ENCODE measurements around the gene C6orf89. TPM values are rescaled to one million over a fixed set of nuclear protein-coding genes. Genes with fewer than 3 reads are reported as not detected.

C6orf89 gene
- total and polyA plus RNA-seq, 11 donors, result 34.0 to 86.2 (median 71.4) TPM

- peak in 1 of 5 donors; percentile 28 for DNase-seq
- Histone ChIP-seq H3K4me3 (peak overlapping the region in 2 of 12 donors; percentile 61 to 74), H3K9me3 (no peaks in the 10 kb centered on the region), H3K27ac (peak overlapping the region in 5 of 12 donors; percentile 31 to 91 (median 83)), H3K4me1 (peaks cover 4 to 55% (median 18%) of the 10 kb centered on the region in 12 donors), H3K36me3 (no peaks in the 10 kb centered on the region), H3K27me3 (peaks cover 0 to 24% (median 0%) of the 10 kb centered on the region in 9 donors)
- ATAC-seq, result no peak
- intact Hi-C loops (cut with DNase I), result no loop called here
- WGBS, 4 donors, result 87 to 95% (median 93%) methylated on average over 6 of the region's 6 CpGs
- TF ChIP-seq POLR2A (IDR thresholded peaks at IDR 0.05) (no peak), CTCF (IDR thresholded peaks at IDR 0.05) (no peak)
Observed at GRCh38 chr6:36837686-36838085, 48.1 kb upstream of the C6orf89 start.

GRCh38 chr6:36838896-36839748, 46.6 kb upstream of the C6orf89 start, which contains the start of gene CPNE5:
CPNE5 (minus strand) TSS chr6:36839444; CDS start chr6:36839377, 67 bp downstream.
- intact Hi-C loops (cut with DNase I), result no loop called here
- DNase-seq, result peak; percentile 43 to 76 (median 59)
- Histone ChIP-seq H3K4me3 (peak within 1 kb of the TSS; percentile 33 to 76 (median 60)), H3K36me3 (no peaks in the 10 kb centered on the region), H3K27ac (peak within 1 kb of the TSS; percentile 65 to 91 (median 75)), H3K4me1 (peaks cover 4 to 62% (median 18%) of the 10 kb centered on the region in 12 donors), H3K9me3 (no peaks in the 10 kb centered on the region), H3K27me3 (peaks cover 0 to 24% (median 0%) of the 10 kb centered on the region in 9 donors)
- TF ChIP-seq POLR2A (IDR thresholded peaks at IDR 0.05), result no peak
- no peak for TF ChIP-seq CTCF (IDR thresholded peaks at IDR 0.05)
- WGBS, 4 donors, result 8 to 17% (median 11%) methylated on average over 27 to 57 of the region's 57 CpGs
- peak in 3 of 4 donors; percentile 4 to 14 (median 11) for ATAC-seq

GRCh38 chr6:36839749-36840431, 45.9 kb upstream of the C6orf89 start:
- peak; percentile 59 to 80 (median 75) for DNase-seq
- peak in 3 of 4 donors; percentile 6 to 43 (median 24) for ATAC-seq
- Histone ChIP-seq H3K27me3 (peaks cover 0 to 24% (median 0%) of the 10 kb centered on the region in 9 donors), H3K36me3 (no peaks in the 10 kb centered on the region), H3K9me3 (no peaks in the 10 kb centered on the region), H3K27ac (peak overlapping the region; percentile 65 to 91 (median 75)), H3K4me3 (peak overlapping the region; percentile 33 to 76 (median 60)), H3K4me1 (peaks cover 4 to 61% (median 17%) of the 10 kb centered on the region in 12 donors)
- peak in 10 of 12 donors; percentile 9 to 56 (median 42) for TF ChIP-seq CTCF (IDR thresholded peaks at IDR 0.05)
- TF ChIP-seq POLR2A (IDR thresholded peaks at IDR 0.05), result no peak
- 1 to 2% (median 1%) methylated on average over 22 to 70 of the region's 70 CpGs for WGBS, 4 donors
- intact Hi-C loops (cut with DNase I), result loop anchor here in 2 of 10 donors (5.0 to 10.0 kb wide), 3 partner anchors 33 to 225 kb away; no protein-coding TSS in a partner anchor
